HG03354 (cell line): ENCODE measurements around the gene CILP.

Source experiments
- ATAC-seq: cut with Tn5 transposase; IDR thresholded peaks from one replicate; pipeline ENCODE4 v1.9.1; 2021; ENCODE audit warnings: mild to moderate bottlenecking; ENCODE audit not compliant: unreplicated experiment, poor library complexity, severe bottlenecking

CILP gene

GRCh38 chr15:65223996-65224395 lies 12.7 kb upstream of the CILP start:
- no peak for ATAC-seq

DNA sequence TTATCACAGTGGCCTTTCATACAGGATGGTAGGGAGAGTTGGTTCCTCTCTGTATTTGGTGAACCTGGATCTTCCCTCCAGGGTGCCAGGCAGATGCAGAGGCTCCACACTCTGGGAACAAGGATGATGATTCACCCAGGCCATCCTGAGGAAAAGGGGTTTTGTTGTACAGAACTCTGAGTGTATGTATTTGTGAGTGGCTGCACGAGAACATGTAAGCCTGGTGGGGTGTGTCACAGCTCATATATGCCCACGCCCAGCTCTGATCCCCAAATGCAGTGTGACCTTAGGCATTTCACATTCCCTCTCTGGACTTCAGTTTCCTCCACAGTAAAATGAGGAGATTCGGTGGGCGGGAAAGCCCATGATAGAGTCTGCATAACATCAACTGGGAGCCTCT lies 11.6 kb upstream of the CILP start:
- no peak for ATAC-seq

GRCh38 chr15:65221697-65222096 lies 10.4 kb upstream of the CILP start:
- no peak for ATAC-seq

DNA sequence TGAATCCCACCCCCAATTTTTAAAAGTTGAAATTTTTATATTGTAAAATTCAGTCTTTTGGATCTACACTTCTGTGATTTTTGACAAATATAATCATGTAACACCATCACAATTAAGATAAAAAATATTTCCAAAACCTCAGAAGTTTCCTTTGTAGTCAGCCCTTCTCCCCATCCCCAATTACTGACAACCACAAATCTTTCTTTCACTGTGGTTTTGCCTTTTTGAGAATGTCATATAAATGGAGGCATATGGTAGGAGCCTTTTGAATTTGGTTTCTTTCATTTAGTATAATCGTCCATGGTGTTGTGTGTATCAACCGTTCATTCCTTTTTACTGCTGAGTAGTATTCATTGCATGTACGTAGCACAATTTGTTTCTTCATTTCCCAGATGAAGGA lies 7.9 kb upstream of the CILP start:
- no peak for ATAC-seq

- no peak for ATAC-seq
These were observed 6.5 kb upstream of the CILP start for GRCh38 chr15:65217526-65218482.

DNA sequence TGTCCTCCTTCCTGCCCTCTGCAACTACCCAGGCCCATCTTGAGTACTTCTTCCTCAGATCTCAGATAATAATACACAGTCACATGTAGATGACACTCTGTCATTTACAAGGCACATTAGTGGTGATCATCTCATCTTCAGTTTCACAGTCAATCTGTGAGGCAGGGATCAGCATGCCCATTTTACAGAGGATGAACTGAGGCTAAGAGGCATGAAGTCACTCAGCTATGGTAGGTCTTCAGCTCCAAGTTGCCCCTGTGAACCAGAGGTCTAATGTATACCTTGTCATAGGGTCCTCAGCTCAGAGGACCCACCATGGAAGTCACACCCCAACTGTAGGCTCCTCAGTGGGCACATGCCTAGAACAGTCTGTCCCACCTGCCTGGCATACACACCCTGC lies 4.2 kb upstream of the CILP start:
- no peak for ATAC-seq

GRCh38 chr15:65214010-65214409 lies 2.7 kb upstream of the CILP start:
- ATAC-seq, result no peak

DNA sequence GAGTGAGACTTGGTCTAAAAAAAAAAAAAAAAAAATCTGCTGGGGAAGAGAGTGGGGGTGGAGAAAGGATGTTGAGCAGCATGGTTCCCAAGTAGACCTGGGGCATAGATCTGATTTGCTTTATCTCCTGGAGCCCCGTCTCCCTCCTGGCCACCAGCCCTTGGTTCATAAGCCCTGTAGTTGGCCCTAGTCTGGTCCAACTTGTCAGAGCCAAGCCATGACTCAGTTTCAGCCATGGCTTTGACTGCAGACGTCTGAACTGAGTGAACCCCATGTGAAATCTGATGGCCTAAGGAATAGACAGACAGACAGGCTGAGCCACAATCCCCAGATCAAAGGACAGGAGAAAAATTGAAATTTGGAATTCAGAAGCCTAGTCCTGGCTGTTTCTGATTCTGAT lies 2.0 kb upstream of the CILP start:
- ATAC-seq, result no peak

DNA sequence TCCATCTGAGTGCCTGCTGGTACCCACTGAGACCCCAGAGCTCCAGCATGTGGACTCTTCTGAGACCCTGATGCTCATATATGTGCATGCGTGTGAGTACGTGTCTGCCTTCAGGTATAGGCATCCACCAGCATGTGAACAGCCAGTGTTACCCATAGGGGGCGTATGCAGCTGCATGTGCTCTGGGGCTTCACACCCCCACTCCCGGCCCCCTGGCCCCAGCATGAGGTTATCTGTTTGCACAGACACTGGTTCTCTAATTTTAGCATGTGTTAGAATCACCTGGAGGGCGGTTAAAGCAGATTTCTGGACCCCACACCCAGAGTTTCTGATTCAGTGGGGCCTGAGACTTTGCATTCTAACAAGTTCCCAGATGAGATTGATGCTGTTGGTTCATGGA lies 824 bp upstream of the CILP start:
- no peak for ATAC-seq

DNA sequence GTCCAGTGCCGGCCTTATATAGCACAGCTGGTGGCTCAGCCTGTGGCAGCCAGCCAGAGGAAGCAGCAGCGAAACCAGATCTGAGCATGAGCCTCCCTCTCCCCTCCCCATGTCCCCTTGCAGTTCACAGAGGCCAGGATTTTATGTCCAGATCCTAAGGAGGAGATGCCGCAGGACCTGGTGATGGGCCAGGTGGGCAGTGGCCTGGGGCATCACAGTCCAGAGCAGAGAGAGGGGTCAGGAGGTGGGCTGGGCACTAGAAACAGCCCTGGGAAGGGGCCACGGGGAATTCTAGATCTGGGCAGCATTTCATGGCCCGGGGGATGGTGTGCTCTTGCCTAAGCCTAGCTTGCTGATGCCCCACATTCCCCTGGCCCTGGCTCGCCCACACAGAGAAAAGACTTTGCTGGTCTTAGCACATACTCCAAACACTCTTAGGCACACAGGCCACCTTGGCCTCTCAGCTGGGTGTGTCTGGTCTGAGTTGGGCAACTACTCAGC lies 259 bp upstream of the CILP start:
- ATAC-seq, result no peak

DNA sequence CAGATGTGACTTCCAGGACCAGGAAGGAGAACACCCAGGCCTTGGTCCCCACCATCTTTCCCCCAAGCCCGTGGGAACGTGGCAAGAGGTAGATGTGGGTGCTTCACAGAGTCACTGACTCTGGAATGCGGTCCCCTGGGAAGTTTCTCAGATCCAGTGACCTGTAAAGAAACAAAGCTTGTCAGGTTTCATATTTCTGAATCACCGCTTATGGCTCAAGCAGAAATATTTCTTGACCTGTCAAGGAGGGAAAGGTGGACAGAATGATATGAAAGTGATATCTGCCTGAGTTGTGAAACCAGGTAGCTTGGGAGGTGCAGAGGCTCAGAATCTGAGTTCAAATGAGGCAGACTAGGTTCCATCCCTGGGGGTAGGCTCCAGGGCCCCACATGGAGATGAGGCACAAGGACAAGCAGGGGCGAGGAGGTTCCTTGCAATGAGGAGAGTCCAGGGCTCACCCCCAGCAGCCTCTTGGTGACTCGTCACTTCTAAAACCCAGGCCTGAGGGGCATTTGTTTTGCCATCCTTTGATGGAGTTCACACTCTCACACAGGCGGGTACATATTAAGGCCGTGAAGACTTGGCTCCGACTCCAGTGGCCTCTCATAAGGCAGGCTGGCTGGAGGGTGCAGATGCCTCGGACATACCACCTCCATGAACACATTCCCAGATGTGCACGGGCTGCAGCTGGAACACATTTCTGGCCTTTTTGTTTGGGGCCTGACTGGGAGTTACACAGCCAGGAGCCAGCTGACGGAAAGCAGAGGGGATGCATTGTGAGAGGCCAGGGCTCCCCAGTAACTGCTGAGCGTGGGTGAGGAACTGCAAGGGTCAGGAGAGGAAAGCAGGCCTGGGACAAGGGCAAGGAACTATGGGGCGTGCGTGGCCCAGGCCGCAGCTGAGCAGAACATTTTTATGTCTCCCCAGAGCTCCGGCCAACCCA lies 1.3 kb downstream of the CILP start:
- ATAC-seq, result no peak

GRCh38 chr15:65208647-65209046 lies 2.6 kb downstream of the CILP start:
- ATAC-seq, result no peak

- ATAC-seq, result no peak
These were observed 3.9 kb downstream of the CILP start for GRCh38 chr15:65207280-65207840.

DNA sequence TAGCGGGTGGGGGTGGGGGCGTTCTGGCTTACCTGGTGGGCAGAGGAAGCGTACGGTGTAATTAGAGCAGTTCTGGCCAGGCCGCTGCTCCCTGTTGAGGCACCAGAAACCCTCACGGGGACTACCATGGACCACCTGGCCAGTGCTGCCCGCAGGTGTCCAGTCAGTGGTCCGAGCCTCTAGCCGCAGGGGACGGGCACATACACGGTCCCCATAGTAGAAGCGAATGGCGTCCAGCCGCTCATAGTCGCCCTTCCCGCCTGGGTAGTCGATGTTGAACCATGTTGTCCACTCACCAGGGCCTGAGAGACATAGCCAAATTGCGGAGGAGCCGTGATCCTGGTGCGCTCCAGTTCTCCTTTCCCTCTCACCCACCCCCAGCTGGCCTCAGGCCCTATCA lies 4.5 kb downstream of the CILP start:
- no peak for ATAC-seq

GRCh38 chr15:65204931-65205660 lies 6.2 kb downstream of the CILP start:
- no peak for ATAC-seq

GRCh38 chr15:65204236-65204930 lies 6.9 kb downstream of the CILP start:
- no peak for ATAC-seq

DNA sequence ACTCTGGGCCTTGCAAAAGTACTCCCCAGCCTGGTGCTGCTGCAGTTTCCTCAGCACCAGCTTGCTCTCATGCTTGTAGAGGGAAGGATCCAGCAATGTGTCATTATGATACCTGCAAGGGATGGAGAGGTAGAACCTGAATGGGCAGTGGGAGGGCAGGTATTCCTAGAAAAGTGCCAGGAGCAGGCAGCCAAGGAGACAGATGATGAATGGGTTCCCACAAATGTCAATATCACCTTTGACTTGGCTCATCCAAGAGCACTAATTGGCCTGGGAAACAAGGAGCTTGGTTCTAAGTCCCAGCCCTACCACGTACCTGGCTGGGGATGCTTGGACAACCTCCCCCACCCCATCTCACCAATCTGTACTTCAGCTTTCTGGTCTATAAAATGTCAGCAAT lies 9.4 kb downstream of the CILP start:
- no peak for ATAC-seq

GRCh38 chr15:65198571-65198970 lies 12.7 kb downstream of the CILP start:
- no peak for ATAC-seq

DNA sequence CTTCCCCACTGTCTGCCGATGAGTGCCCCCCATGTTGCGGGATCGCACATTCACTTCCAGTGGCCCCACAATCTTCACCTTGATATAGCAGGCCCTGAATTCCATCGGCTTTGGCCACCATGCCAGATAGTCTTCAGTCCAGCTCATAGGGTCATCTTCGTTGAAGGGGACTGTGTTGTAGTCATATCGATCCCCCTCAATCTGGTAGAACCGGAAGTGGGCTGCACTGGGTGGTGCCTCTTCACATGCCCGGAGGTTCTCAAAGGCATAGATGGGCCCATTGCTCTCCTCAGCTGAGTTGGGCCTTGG lies 14.0 kb downstream of the CILP start:
- ATAC-seq, result no peak
